Skeletal muscle cell (primary cell): ENCODE data around the gene ZDHHC7.

Source experiments
- DNase-seq: peaks from one replicate; pipeline ENCODE4 v3.0.0-alpha.2; 2010; ENCODE audit warnings: low read depth
- H3K4me3 ChIP-seq: 2 replicates; pipeline ENCODE4 v1.5.1; 2011; ENCODE audit warnings: low read depth, mild to moderate bottlenecking, control low read depth, low read length, moderate library complexity

Gene ZDHHC7

DNA sequence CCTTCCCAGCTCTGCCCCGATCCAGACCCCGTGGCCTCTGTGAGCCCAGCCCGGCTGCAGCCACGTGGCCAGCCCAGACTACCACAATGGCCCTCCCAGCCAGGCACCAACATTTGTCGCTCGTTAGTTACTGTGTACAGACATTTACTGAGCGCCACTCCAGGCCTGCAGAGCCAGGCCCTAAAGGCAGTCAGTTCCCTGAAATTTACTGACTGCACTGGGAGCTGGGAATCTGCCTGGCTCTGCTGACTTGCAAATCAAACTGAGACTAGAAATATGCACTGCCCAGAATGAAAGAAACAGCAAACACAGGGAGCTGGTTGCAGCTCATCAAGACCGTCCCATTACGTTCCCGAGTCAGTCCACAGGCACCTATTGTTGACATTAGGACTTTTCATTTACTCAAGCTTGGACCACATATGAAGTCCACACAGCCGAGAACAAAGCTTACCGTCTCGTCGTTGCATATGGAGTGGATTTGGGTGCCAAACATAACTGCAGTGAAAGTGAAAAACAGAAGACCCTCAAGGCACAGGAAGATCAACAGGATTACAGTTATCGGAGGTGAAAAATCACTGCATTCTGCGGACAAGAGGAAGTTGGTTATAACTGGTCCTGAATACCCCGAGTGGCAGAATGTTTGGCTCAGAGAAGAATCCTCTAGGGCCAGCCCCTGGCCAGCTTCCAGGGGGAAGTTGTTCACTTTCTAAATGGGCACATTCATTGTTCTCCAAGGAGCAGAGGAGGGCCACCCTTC, 34.5 kb downstream of the ZDHHC7 start:
- no peak for DNase-seq
- H3K4me3 ChIP-seq = no peak overlapping the region

DNA sequence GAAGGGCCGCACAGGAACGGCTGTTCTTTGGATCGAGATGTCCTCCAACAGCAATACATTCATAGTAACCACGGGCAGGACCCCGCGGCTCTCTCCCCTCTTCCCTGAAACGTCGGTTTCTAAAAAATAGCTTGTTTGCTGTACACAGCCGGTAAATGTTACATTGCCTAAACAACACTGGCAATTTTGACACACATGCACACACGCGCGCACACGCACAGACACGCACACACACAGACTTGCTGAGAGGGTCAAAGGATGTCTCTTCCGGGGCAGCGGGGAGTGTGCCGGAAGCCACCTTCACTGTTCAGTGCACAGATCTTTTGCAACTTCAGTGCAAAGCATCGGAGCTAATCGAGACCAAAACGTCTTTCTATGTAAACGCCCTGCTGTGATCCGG, 35.8 kb downstream of the ZDHHC7 start:
- DNase-seq = no peak
- H3K4me3 ChIP-seq = no peak overlapping the region

DNA sequence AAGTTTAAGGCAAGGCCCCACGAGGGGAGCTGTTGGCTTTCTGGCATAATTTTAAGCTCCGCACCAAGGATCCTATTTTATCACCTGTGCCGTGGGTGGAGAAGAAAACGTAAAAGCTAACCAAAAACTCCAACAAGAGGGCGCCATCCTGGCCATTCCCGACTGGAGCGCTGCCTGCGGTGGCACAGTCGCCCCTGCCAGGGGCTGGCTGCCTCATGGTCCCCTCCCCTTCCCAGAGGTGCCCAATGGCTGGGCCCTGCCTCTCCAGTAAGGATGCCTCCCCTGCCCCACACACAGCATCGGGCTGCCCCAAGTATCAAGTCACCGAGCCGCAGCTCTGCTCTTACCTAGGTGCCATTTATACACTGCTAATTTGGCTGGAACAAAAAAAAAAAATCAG, 36.3 kb downstream of the ZDHHC7 start:
- no peak for DNase-seq
- no peak overlapping the region for H3K4me3 ChIP-seq

DNA sequence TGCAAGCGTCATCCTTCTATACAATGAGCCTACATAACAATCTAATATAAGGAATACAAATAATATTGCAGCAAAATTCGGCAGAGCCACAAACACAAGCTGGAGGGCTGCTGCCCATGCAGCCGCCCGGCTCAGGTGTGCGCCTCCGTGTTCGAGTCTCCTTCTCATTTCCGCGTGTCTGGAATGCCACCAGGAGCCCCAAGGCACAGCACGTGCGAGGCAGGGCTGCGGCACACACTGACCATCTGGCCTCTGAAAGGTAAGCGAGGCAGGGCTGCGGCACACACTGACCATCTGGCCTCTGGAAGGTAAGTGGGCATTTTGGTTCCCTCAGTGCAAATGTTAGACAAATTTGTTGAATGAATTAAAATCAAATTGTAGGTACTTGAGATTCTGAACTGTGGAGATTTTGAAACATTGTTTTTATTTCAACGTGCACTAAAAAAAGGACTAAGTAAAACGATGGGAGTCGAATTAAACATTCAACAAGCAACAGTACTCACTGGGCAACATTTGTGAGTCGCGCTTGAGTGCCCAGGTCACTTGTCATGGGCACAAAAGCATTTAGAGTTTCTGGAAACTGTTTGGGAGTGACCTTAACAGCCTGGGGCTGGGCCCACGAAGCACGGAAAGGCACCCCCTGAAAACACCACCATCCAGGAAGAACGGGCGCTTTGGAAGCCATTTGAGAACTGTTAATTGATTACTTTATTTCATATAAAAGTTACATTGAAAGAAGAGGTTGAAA, 37.4 kb downstream of the ZDHHC7 start:
- no peak for DNase-seq
- H3K4me3 ChIP-seq = no peak overlapping the region

GRCh38 chr16:84973236-84973635, 38.1 kb downstream of the ZDHHC7 start:
- DNase-seq = no peak
- H3K4me3 ChIP-seq = no peak overlapping the region

DNA sequence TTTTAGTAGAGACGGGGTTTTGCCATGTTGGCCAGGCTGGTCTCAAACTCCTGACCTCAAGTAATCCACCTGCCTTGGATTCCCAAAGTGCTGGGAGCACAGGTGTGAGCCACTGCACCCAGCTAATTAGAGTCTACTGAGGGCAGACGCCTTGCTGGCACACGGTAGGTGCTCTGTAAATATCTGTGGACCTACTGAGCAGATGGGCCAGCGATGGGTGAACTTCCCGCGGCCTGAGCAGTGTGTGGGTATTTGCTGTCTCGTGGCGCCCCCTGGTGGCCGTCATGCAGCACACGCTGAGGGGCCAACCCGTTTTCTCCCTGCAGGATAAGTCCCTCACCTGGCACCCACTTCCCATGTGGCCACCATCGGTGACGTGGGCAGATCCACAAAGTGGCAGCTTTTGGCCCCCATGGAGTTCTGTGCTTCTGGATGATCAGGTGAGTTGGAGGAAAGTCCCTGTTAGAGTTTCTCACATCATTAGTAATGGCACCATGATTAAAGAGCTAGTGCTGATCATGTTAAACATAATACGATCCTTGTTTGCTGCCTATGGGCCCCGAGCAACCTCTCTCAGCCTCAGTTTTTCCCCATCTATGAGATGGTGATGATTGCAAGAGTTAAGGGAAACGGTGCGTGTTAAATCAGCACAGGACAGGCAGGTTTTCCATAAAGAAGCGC, 40.7 kb downstream of the ZDHHC7 start:
- no peak overlapping the region for H3K4me3 ChIP-seq
- DNase-seq = no peak

- DNase-seq = no peak
Observed at GRCh38 chr16:84967828-84968227, 43.5 kb downstream of the ZDHHC7 start.

DNA sequence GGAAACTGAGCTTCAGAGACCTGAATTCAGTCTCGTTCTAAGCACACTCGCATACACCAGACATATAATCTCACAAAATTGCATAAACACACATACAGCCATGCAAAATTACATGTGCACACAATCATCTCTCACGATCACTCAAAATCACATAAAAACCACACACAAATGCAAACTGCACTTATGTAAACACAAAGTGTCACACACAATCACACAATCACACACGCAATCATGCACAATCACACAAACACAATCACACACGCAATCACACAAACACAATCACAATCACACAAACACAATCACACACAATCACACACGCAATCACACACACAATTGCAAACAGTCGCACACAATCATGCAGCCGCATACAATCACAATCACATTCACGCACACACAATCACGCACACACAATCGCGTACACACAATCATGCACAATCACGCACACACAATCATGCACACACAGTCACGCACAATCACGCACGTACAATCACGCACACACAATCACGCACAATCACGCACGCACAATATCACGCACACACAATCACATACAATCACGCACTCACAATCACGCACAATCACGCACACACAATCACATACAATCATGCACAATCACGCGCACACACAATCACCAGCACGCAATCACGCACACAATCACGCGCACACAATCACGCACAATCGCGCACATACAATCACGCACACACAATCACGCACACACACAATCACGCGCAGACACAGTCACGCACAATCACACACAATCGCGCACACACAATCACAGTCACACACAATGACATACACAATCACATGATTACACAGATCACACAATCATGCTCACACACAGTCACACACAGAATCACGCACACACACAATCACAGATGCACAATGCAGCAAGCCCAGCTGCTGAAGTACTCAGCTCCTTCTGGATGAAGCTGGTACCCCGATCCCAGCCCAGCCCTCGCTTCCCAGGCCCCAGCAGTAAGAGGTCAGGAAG, 45.6 kb downstream of the ZDHHC7 start:
- H3K4me3 ChIP-seq = no peak overlapping the region
- DNase-seq = no peak

More at GRCh38 chr16:84967828-84968227, 43.5 kb downstream of the ZDHHC7 start:
- H3K4me3 ChIP-seq = no peak overlapping the region

DNA sequence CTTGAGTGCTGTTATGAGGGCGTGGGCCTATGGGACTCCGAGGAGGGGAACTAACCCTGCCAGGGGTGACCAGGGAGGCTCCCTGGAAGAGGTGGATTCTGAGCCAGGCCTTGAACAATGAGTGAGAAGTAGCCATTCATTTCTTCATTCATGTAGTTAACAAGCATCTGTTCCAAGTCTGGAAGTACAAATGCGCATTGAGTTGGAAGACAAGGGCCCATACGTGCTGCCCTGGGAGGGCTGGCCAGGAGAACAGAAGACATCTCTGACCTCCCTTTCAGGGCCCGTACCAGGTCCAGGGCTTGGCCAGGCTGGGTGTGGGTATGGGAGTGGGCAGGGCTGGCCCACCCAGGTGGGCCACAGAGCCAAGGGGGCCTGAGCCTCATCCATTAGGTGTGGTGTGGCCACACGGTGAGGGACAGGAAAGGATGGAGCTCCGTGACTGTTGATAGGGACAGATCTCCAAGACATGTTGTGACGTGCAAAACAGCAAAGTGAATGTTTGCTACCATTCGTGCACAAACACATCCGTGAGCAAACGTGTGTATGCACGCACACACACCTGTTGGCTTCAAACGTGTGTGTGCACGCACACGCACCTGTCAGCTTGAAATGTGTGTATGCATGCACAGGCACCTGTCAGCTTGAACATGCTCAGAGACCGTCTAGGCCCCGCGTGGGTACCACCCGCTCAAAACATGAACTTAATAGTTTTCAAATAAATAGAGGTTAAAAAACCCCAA, 46.8 kb downstream of the ZDHHC7 start:
- DNase-seq = no peak
- H3K4me3 ChIP-seq = no peak overlapping the region

DNA sequence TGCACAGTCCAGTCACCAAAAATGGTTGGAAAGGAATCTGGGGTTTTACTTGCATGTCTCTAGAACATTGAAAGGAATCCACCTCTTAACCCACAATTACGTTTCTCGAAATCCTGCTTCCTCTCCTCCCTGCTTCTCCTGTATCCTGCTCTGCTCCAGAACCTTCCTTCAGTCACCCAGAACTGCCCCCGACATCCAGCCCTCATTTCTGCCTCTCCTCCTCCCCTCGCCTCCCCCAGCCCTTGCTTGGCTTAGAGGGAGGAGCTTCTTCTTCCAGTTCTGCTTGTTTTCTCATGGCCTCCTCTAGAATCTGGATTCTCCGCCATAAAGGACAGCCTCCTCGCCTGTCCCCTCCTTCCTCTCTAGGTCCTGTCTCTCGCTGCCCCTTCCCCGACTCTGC, 48.3 kb downstream of the ZDHHC7 start:
- H3K4me3 ChIP-seq = no peak overlapping the region
- no peak for DNase-seq

- no peak for DNase-seq
- H3K4me3 ChIP-seq = no peak overlapping the region
Observed at GRCh38 chr16:84960942-84961341, 50.4 kb downstream of the ZDHHC7 start.

- no peak for DNase-seq
- no peak overlapping the region for H3K4me3 ChIP-seq
Observed at GRCh38 chr16:84959784-84960417, 51.4 kb downstream of the ZDHHC7 start.

GRCh38 chr16:84959045-84959576, 52.2 kb downstream of the ZDHHC7 start:
- H3K4me3 ChIP-seq = no peak overlapping the region
- no peak for DNase-seq

- H3K4me3 ChIP-seq = no peak overlapping the region
- DNase-seq = no peak
Observed at GRCh38 chr16:84957792-84958191, 53.5 kb downstream of the ZDHHC7 start.

GRCh38 chr16:84957192-84957591, 54.1 kb downstream of the ZDHHC7 start:
- DNase-seq = no peak
- H3K4me3 ChIP-seq = no peak overlapping the region

- no peak for DNase-seq
- no peak overlapping the region for H3K4me3 ChIP-seq
Observed at GRCh38 chr16:84955427-84955826, 55.9 kb downstream of the ZDHHC7 start.

DNA sequence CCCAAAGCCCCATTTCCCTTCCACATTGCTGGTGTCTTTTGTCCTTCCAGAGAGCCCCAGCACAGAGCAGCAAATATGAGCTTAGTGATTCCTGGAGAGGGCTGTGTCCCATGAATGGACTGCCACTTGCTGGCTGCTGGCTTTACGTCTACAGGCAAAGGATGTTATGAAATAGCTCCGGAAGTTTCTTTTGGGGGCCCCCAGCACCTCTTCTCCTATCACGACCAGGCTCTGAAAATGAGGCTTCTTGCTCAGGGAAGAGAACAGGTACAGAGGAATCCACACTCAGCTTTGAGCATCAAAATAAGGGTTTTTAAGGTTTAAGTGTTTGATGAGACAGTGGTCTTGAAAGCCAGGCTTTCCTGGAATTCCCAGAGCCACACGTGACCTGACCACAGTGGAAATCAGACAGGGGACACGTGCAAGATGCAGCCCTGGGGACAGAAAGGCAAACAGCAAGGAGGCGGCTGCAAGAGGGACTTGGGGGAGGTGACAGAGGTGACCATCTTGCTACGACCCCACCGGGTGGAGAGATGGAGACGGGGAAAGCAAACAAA, 58.1 kb downstream of the ZDHHC7 start:
- no peak overlapping the region for H3K4me3 ChIP-seq
- no peak for DNase-seq
